HCT116 (cell line): ENCODE measurements around the gene PNRC1. TPM values are rescaled to one million over a fixed set of nuclear protein-coding genes. Genes with fewer than 3 reads are reported as not detected.

ENCODE experiments used
- ATAC-seq: fragments of 200-7000 bp; cut with Tn5 transposase; 2 replicates; pipeline ENCODE4 v1.9.1; 2020; ENCODE audit warnings: mild to moderate bottlenecking, moderate library complexity
- BruUV-seq: library from RNA; stranded (reverse); fragments of 400-500 nt; replicated peaks from 2 replicates; lab custom pipeline; 2021; lab: Mats Ljungman, UMichigan
- CTCF ChIA-PET: fragments of 300-600 bp; sonication (Branson Sonifier 250); formaldehyde crosslinking; loops from one replicate; lab custom pipeline; 2021; ENCODE audit warnings: antibody characterized with exemption; lab: Charles Lee
- POLR2A ChIA-PET: fragments of 300-600, 350-600 bp; sonication (Branson Sonifier 250); formaldehyde crosslinking; loops from one replicate; lab custom pipeline; 2021; ENCODE audit warnings: antibody characterized with exemption; lab: Charles Lee
- RAD21 ChIA-PET, 2 experiments: fragments of 300-600 bp; sonication (Branson Sonifier 250); formaldehyde crosslinking; loops; one replicate each; lab custom pipeline; 2023; ENCODE audit warnings: low total read pairs in 2 of 2; ENCODE audit not compliant: uncharacterized antibody in 2 of 2, unreplicated experiment in 2 of 2, low non-redundant PET in 1 of 2; lab: Charles Lee
- DNase-seq: peaks from one replicate; pipeline ENCODE4 v3.0.0-alpha.2; 2010; ENCODE audit warnings: low read depth, low spot score
- H2AFZ ChIP-seq: fragments of 200-600 bp; shearing (Covaris generic), sonication (generic); 2 replicates; pipeline ENCODE4 v1.6.1; 2017; ENCODE audit warnings: low read depth, mixed run types, mixed read lengths, antibody characterized with exemption, low read length; ENCODE audit not compliant: poor library complexity, severe bottlenecking
- H3K27ac ChIP-seq: 2 replicates; pipeline ENCODE4 v1.5.1; 2012; ENCODE audit warnings: low read depth, low read length
- H3K27me3 ChIP-seq: fragments of 200-600 bp; sonication (generic); 2 replicates; pipeline ENCODE4 v1.6.1; 2016; ENCODE audit warnings: mixed run types, low read length, mixed read lengths; ENCODE audit not compliant: insufficient read depth
- H3K36me3 ChIP-seq, 2 experiments: fragments of 200-500 bp in 1 of 2; fragments of 200-600 bp in 1 of 2; sonication (Bioruptor generic) in 1 of 2; sonication (generic) in 1 of 2; 2 replicates each; pipeline versions ENCODE4 v1.5.1 to v1.6.1; 2014 to 2016; ENCODE audit warnings: low read length in 2 of 2, inconsistent platforms in 1 of 2, mixed read lengths in 1 of 2, mixed run types in 1 of 2; ENCODE audit not compliant: insufficient read depth in 2 of 2, control insufficient read depth in 1 of 2
- H3K4me1 ChIP-seq, 2 experiments: fragments of 200-600 bp in 1 of 2; sonication (generic) in 1 of 2; 2 replicates each; pipeline versions ENCODE4 v1.5.1 to v1.6.1; 2012 to 2017; ENCODE audit warnings: low read length in 2 of 2, inconsistent platforms in 1 of 2, mild to moderate bottlenecking in 1 of 2, mixed read lengths in 1 of 2, mixed run types in 1 of 2, moderate library complexity in 1 of 2; ENCODE audit not compliant: insufficient read depth in 2 of 2, control insufficient read depth in 1 of 2
- H3K4me2 ChIP-seq: fragments of 200-600 bp; sonication (generic); 2 replicates; pipeline ENCODE4 v1.6.1; 2017; ENCODE audit warnings: mixed run types, low read length, mixed read lengths
- H3K4me3 ChIP-seq, 2 experiments: fragments of 200-600 bp in 1 of 2; sonication (generic) in 1 of 2; replicated peaks in 1 of 2; 2 replicates each; pipeline ENCODE4 v1.5.1; 2011 to 2016; ENCODE audit warnings: low read length in 2 of 2, control low read depth in 1 of 2, low read depth in 1 of 2, mild to moderate bottlenecking in 1 of 2, mixed read lengths in 1 of 2, mixed run types in 1 of 2
- H3K79me2 ChIP-seq: fragments of 200-600 bp; sonication (generic); 2 replicates; pipeline ENCODE4 v1.6.1; 2017; ENCODE audit warnings: mild to moderate bottlenecking, mixed run types, low read length, moderate library complexity, mixed read lengths; ENCODE audit not compliant: insufficient read depth
- H3K9ac ChIP-seq: fragments of 200-600 bp; sonication (generic); 2 replicates; pipeline ENCODE4 v1.6.1; 2016; ENCODE audit warnings: low read length, mixed read lengths
- H3K9me2 ChIP-seq: fragments of 200-600 bp; sonication (generic), shearing (Covaris generic); 2 replicates; pipeline ENCODE4 v1.6.1; 2017; ENCODE audit warnings: mixed run types, mild to moderate bottlenecking, moderate library complexity; ENCODE audit not compliant: insufficient read depth
- H3K9me3 ChIP-seq, 2 experiments: fragments of 200-500 bp in 1 of 2; fragments of 200-600 bp in 1 of 2; sonication (Bioruptor generic) in 1 of 2; sonication (generic) in 1 of 2; 2 replicates each; pipeline ENCODE4 v1.6.1; 2014 to 2017; ENCODE audit warnings: low read length in 2 of 2, mixed read lengths in 2 of 2, inconsistent platforms in 1 of 2, low read depth in 1 of 2, mild to moderate bottlenecking in 1 of 2, mixed run types in 1 of 2, moderate library complexity in 1 of 2; ENCODE audit not compliant: control insufficient read depth in 1 of 2, insufficient read depth in 1 of 2
- H4K20me1 ChIP-seq: fragments of 200-600 bp; sonication (generic), shearing (Covaris generic); 2 replicates; pipeline ENCODE4 v1.6.1; 2017; ENCODE audit warnings: mixed run types, mild to moderate bottlenecking, moderate library complexity; ENCODE audit not compliant: insufficient read depth
- CTCF ChIP-seq, 3 experiments: fragments of 200-600 bp in 1 of 3; sonication (generic) in 1 of 3; IDR thresholded peaks in 2 of 3; conservative IDR thresholded peaks in 1 of 3; 2 replicates each; pipeline ENCODE4 v1.5.1; 2012 to 2017; ENCODE audit warnings: low read depth in 2 of 3, low read length in 2 of 3, antibody characterized with exemption in 1 of 3, borderline replicate concordance in 1 of 3, control low read depth in 1 of 3, mild to moderate bottlenecking in 1 of 3, mixed read lengths in 1 of 3, mixed run types in 1 of 3, moderate library complexity in 1 of 3; ENCODE audit not compliant: insufficient read depth in 1 of 3
- ELF1 ChIP-seq: IDR thresholded peaks from 2 replicates; pipeline ENCODE4 v1.6.1; 2012; ENCODE audit warnings: low read depth, borderline replicate concordance
- MAX ChIP-seq: IDR thresholded peaks from 2 replicates; pipeline ENCODE4 v1.6.1; 2012
- POLR2AphosphoS5 ChIP-seq: IDR thresholded peaks from 2 replicates; pipeline ENCODE4 v1.6.1; 2011; ENCODE audit warnings: mild to moderate bottlenecking, low read depth, low read length, moderate library complexity
- REST ChIP-seq: IDR thresholded peaks from 2 replicates; pipeline ENCODE4 v1.6.1; 2012; ENCODE audit warnings: low read depth
- SIN3A ChIP-seq: IDR thresholded peaks from 2 replicates; pipeline ENCODE4 v1.6.1; 2012; ENCODE audit warnings: low read depth
- SRF ChIP-seq: IDR thresholded peaks from 2 replicates; pipeline ENCODE4 v1.6.1; 2012; ENCODE audit warnings: low read depth
- TCF7L2 ChIP-seq: IDR thresholded peaks from 2 replicates; pipeline ENCODE4 v1.7.0; 2011; ENCODE audit warnings: borderline replicate concordance, inconsistent platforms; ENCODE audit not compliant: insufficient read depth, insufficient read length; ENCODE audit errors: extremely low read depth
- intact Hi-C: fragments of 100-400 bp; cut with micrococcal nuclease; formaldehyde crosslinking; loops from 2 replicates; pipeline ENCODE4 v1.10.0; 2022
- total RNA-seq: library from RNA; stranded (reverse); gene quantifications from one replicate; pipeline ENCODE4 v1.2.1, GENCODE V29; 2021; ENCODE audit not compliant: unreplicated experiment

The PNRC1 gene
- total RNA-seq, 1 experiment from 2014 or later, result 66.8 TPM

GRCh38 chr6:89098461-89098860 is 17.9 kb downstream of the PNRC1 start:
- Histone ChIP-seq H2AFZ (no peak overlapping the region), H3K27ac (no peak overlapping the region), H3K4me2 (no peak overlapping the region), H3K27me3 (no peaks in the 10 kb centered on the region), H3K4me3 (no peak overlapping the region), H3K9me2 (no peaks in the 10 kb centered on the region), H3K9me3 (no peaks in the 10 kb centered on the region), H3K79me2 (no peaks in the 10 kb centered on the region), H3K9ac (no peak overlapping the region), H3K36me3 (no peaks in the 10 kb centered on the region), H3K4me1 (peaks cover 0 to 5% of the 10 kb centered on the region in 2 experiments; a peak in 1 of 4 replicates), H4K20me1 (no peaks in the 10 kb centered on the region; the same call in 1 of the 2 replicates)
- ChIA-PET POLR2A (no interaction called here), CTCF (interaction anchor here (0.7 kb wide), 1 partner anchor 19 kb away, joined by 3 read pairs; no protein-coding TSS in a partner anchor), RAD21 (no interaction called here)
- DNase-seq, result no peak
- TF ChIP-seq ELF1 (no peak), MAX (no peak), REST (no peak), CTCF (IDR thresholded peaks at IDR 0.05 in 2 of 3, conservative IDR thresholded peaks at IDR 0.05 in 1 of 3; ENCODE audit: borderline replicate concordance in 1 of 3, insufficient read depth in 1 of 3, low read depth in 2 of 3, low read length in 2 of 3) (no peak), SRF (no peak), SIN3A (no peak), POLR2AphosphoS5 (no peak), TCF7L2 (no peak)
- no peak for ATAC-seq
- BruUV-seq, result no TSS peak
- intact Hi-C loops, result no loop called here
